Kasumi-1 (cell line): ENCODE measurements around the gene PACRG.

Source experiments
- DNase-seq, 2 experiments: peaks; one replicate each; lab custom pipeline; 2025; lab: John Stamatoyannopoulos, UW

Gene PACRG

GRCh38 chr6:163243692-163244589, 516.2 kb downstream of the PACRG start:
- DNase-seq: no peak

GRCh38 chr6:163248051-163248450, 520.3 kb downstream of the PACRG start:
- DNase-seq: no peak

GRCh38 chr6:163249651-163250101, 521.9 kb downstream of the PACRG start:
- DNase-seq: peak; percentile 36 to 45

- DNase-seq: peak; percentile 62 to 69
These were observed 522.3 kb downstream of the PACRG start for GRCh38 chr6:163250116-163250515.

- DNase-seq: no peak
These were observed 524.4 kb downstream of the PACRG start for GRCh38 chr6:163252061-163252591.

DNA sequence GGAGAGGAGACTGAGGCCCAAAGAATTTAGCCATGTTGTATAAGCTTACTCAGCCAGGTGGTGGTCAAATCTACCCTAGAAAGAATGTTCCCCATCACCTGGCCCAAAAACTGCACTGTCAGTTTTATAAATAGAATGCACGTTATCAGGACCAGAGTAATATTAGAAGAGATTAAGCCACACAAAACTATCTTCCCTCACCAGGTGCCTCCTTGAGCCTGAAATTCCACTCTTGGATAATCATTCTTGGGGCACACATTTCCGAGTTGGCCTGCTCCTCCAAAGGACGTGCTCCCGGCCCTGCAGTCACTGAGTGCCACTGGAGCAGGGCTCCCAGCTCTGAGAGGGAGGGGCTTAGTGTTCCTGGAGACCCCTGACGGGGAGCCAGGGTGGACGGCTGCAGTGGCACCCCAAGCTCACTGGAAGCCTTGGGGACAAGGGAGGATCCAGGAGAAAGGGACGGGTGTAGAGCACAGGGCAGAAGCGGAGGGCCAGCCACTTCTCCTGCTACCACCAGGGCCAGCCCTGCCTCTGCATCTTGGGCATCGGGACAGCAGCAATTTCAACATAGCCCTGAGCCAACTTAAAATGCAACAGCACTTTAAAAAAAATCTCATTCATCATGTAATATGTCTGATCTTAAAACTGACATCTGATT, 525.9 kb downstream of the PACRG start:
- no peak for DNase-seq

DNA sequence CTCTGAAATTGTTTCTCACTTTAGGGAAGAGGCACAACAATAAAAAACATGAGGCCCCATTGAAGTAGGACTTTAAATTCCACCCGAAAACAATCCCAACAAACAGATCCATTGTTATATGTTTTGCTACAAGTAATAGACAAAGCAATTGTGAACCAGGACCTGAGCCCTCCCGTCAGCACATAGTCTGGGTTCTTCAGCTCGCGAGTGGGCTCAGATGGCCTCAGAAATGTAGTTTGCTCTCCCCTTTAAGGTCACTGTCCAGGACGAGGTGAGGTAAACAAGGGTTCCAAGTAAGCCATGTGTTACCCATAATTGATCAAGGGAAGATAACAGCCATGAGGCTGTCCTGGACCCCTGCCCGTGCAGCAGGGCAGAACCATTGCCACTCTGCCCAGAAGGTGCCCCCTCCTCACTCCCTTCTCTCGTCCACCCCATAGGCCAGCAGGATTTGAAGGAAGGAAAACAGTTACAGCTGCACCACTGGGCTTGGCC, 526.6 kb downstream of the PACRG start:
- DNase-seq: no peak

DNA sequence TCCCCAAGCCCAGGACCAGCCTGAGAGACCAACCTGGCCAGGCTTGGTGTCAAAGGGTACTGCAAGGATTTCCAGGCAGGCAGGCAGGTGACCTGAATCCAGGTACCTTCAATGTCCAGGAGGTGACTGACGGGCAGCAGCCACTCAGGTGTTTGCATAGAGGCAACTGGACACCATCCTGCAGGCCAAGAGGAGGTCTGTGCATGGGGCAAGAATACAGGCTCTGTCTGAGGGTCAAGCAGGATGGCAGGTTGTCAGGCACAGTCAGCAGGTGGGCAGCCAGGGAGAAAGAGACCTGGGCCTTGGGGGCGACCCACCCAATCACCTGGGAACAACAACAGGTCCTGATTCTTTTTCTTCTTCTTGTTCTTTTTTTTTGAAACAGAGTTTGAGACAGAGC, 527.5 kb downstream of the PACRG start:
- no peak for DNase-seq

DNA sequence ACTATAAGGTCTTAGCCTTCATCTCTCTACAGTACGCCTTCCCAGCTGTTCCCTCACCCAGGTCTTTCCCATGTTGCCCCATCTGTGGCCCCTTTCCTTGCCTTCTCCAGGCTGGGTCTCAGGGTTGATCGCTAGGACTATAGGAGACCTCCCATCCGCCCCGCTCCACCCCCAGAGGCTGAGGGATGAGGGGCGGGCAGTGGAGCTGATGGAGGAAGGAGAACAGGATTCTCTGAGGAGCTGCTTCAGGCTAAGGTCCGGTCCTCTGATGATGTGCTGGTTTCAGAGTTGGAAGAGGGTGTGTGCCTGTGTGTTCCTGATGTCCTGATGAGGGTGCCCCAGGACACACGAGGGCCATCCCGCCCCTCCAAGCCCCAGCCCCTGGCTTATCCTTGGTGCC, 531.9 kb downstream of the PACRG start:
- no peak for DNase-seq

- peak; percentile 78 to 81 for DNase-seq
These were observed 532.5 kb downstream of the PACRG start for GRCh38 chr6:163260111-163260895.

GRCh38 chr6:163260911-163261310, 533.1 kb downstream of the PACRG start:
- DNase-seq: no peak

GRCh38 chr6:163261361-163261760, 533.6 kb downstream of the PACRG start:
- DNase-seq: no peak

DNA sequence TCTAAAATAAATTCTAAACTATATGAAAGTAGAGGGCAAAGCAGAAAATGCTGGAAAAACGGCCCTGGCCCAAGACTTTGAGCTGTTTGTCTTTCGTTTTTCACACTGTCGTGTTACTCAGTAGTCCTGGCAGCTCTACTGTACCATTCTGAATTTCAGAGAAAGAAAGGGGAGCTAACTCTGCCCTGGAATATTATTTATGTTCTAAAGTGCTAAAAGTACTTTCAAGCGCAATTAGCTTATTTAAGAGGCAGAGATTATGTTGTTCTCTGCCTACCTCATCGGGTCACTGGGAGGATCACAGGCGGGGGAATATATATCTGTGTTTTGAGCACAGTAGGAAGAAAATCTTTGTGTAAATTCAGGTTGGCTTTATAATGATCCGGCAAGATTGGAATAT, 534.3 kb downstream of the PACRG start:
- no peak for DNase-seq

DNA sequence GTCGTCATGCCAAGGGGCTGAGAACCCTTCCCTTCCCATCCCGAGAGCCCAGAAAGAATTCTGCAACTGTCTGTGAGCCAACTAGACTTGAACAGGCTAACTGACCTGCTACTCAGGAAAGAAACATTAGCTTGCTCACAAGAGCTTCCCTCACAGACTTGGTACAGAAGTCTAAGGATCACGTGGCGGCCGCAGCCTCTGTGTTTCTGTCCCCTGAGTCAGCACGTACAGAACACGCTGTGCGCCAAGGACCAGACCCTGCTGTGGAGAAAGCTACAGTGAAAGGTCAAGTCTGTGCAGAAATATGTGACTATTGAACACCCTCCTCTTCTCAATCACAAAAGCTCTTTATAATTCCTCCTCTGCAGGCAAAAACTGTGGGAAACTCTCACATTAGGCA, 535.4 kb downstream of the PACRG start:
- DNase-seq: no peak

DNA sequence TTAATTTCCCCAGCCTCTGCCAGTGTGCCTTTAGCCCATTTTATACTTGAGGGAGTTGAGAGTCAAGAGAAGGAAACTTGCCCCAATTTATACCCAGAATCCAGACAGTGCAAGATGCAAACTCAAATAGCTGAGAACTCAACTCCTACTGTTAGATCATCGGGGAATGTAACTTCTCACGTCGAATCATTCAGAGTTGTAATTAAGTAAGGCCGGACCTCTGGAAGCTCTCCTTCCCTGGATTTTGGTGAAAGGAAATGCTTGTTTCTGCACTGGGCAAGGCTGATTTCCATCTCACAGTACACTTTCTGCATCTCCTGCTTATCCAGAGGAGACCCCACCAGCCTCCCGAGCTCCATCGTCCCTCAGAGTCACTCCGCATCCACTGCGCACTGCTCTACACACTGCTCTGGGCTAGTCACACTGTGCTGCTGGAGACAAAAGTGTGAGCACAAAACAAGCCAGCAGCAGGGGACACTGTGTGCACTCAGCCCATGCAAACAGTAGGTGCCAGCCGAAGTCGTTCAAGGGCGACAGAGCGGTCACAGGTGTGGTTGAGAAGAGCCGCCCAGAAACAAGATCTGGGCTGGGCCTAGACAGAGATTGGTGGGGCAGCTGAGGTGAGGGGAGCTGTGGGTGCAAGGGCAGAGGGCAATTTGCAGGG, 536.4 kb downstream of the PACRG start:
- no peak for DNase-seq

GRCh38 chr6:163264662-163265035, 536.9 kb downstream of the PACRG start:
- no peak for DNase-seq

DNA sequence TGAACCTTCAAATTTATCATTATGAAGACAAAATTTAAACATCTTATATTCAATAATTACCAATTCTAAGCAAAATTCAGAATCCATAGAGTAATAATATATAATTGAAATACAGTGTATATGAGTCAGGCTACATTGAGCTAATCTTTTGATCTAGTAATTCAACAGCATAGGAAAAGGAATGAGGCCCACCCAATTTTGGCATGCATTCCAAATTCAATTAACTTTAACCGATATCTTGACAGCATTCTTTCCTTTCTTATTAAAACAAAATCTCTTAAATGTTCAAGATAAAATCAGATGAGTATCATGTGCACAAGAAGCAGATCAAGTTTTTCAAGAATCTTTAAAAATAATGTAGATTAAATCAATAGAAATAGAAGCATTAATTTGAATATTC, 553.9 kb downstream of the PACRG start:
- DNase-seq: no peak

- DNase-seq: no peak
These were observed 554.9 kb downstream of the PACRG start for GRCh38 chr6:163282672-163283071.

DNA sequence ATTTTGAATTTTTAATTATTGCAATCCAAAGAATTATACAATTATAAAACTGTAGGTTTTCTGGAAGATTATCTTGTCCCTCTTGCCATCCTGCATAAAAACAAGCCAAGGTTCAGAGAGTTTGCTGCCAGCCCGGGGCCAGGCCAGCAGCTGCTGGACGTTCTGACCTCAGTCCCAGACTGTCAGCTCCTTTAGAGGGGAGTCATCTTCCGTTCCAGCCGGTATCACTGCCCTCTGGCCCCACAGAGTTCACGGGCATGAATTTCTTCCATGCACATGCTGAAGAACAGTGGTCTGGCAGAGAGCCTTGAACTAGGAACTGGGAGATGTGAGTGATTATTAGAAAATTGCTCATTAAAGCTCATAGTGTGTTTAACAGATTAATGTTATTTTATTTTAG, 556.4 kb downstream of the PACRG start:
- DNase-seq: no peak

- DNase-seq: no peak
These were observed 557.9 kb downstream of the PACRG start for GRCh38 chr6:163285691-163286090.

DNA sequence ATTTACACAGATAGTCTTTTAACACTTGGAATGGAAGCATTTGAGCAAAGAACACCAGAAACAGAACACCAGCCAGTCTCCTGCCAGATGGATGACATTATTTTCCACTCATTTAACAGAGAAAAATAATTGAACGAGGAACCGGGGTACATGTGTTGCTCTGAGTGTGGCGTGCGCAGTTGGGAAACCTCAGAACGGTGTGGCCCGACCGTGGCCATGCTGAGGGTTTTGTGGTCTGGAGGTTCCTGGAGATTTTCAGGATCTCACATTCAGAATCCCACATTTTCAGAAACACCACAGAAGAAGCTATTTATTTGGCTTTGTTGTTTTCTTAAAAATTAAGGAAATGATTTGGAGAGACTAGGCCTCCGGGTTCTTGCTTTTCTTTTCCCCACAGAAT, 559.9 kb downstream of the PACRG start:
- no peak for DNase-seq

DNA sequence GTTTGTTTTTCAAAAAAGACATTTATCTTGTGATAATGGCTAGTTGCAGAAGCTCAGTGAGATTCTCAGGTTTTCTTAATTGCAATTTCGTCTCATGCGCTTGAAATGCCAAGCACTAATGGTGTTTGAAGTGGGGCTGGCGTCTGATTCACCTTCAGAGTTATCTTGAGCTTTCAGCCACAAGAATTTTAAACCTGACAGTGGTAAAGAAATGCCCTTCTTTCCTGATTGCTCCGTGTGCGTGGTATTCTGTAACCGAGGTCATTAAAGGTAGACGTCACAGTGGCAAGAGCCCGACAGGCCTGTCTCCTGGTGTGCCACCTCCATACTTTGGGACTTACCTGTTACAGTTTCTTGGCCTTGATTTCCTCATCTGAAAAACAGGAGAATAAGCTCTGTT, 560.3 kb downstream of the PACRG start:
- no peak for DNase-seq
